H1 (cell line): ENCODE data around the gene ERGIC3. TPM values are rescaled to one million over a fixed set of nuclear protein-coding genes. Genes with fewer than 3 reads are reported as not detected.
"Not testable (repeated sequence)": the region's sequence is repeated elsewhere in the genome, so short reads cannot be mapped to it uniquely, and the experiment has no call there.

Source experiments
- CTCF ChIA-PET: fragments of 300-600 bp; sonication (Branson Sonifier 250); formaldehyde crosslinking; loops from one replicate; lab custom pipeline; 2021; ENCODE audit not compliant: partially characterized antibody; lab: Charles Lee
- POLR2A ChIA-PET: fragments of 300-600 bp; sonication (Branson Sonifier 250); formaldehyde crosslinking; loops from one replicate; lab custom pipeline; 2021; ENCODE audit warnings: inconsistent platforms; ENCODE audit not compliant: partially characterized antibody; lab: Charles Lee
- DNase-seq, 2 experiments: peaks; one replicate each; pipeline versions ENCODE4 v3.0.0 to v3.0.0-alpha.2; 2010 to 2022; ENCODE audit warnings: low spot score in 2 of 2, low read depth in 1 of 2, mixed read lengths in 1 of 2
- FAIRE-seq: peaks from 2 replicates; lab custom pipeline; 2011; peaks lifted over from hg19 to GRCh38; lab: Jason Lieb, UNC
- H2AFZ ChIP-seq: 2 replicates; pipeline ENCODE4 v1.8.1; 2012; ENCODE audit warnings: low read length, inconsistent platforms
- H2AK5ac ChIP-seq: 2 replicates; pipeline ENCODE4 v1.6.1; 2013; ENCODE audit warnings: low read depth, low read length
- H2BK120ac ChIP-seq: replicated peaks from 2 replicates; pipeline ENCODE3; 2013; ENCODE audit warnings: low read depth, low read length, inconsistent platforms
- H2BK12ac ChIP-seq: 2 replicates; pipeline ENCODE4 v1.6.1; 2013; ENCODE audit warnings: low read depth, low read length
- H2BK15ac ChIP-seq: 2 replicates; pipeline ENCODE4 v1.6.1; 2013; ENCODE audit warnings: low read length
- H2BK20ac ChIP-seq: 2 replicates; pipeline ENCODE4 v1.6.1; 2013; ENCODE audit warnings: low read length
- H2BK5ac ChIP-seq: 2 replicates; pipeline ENCODE4 v1.6.1; 2013; ENCODE audit warnings: low read depth, low read length
- H3K14ac ChIP-seq: 2 replicates; pipeline ENCODE4 v1.6.1; 2013; ENCODE audit warnings: inconsistent platforms; ENCODE audit not compliant: insufficient read length
- H3K18ac ChIP-seq: 2 replicates; pipeline ENCODE4 v1.6.1; 2013; ENCODE audit warnings: low read length; ENCODE audit errors: extremely low read depth
- H3K23ac ChIP-seq: 2 replicates; pipeline ENCODE4 v1.6.1; 2013; ENCODE audit warnings: inconsistent platforms; ENCODE audit not compliant: insufficient read length
- H3K23me2 ChIP-seq: 2 replicates; pipeline ENCODE4 v1.6.1; 2013; ENCODE audit warnings: low read depth, low read length
- H3K27ac ChIP-seq: 2 replicates; pipeline ENCODE4 v1.6.1; 2011; ENCODE audit warnings: low read depth, low read length, inconsistent platforms
- H3K27me3 ChIP-seq, 4 experiments: replicated peaks in 1 of 4; 1 replicate in 1 of 4; 2 replicates in 3 of 4; pipeline versions ENCODE4 v1.6.1 to v1.8.1; 2011 to 2013; ENCODE audit warnings: low read length in 3 of 4, mild to moderate bottlenecking in 3 of 4, inconsistent platforms in 2 of 4, mixed read lengths in 2 of 4, moderate library complexity in 1 of 4; ENCODE audit not compliant: control insufficient read depth in 3 of 4, insufficient read depth in 3 of 4; ENCODE audit errors: extremely low read depth in 1 of 4
- H3K36me3 ChIP-seq, 4 experiments: 2 replicates each; pipeline versions ENCODE4 v1.6.1 to v1.8.1; 2011 to 2013; ENCODE audit warnings: mild to moderate bottlenecking in 4 of 4, low read length in 3 of 4, moderate library complexity in 2 of 4, control low read depth in 1 of 4, inconsistent platforms in 1 of 4; ENCODE audit not compliant: insufficient read depth in 4 of 4, control insufficient read depth in 2 of 4
- H3K4ac ChIP-seq: replicated peaks from 2 replicates; pipeline ENCODE3; 2013; ENCODE audit warnings: low read length, low read depth, mixed read lengths, inconsistent platforms; ENCODE audit not compliant: insufficient read length
- H3K4me1 ChIP-seq, 4 experiments: replicated peaks in 1 of 4; 1 replicate in 1 of 4; 2 replicates in 3 of 4; pipeline versions ENCODE4 v1.6.1 to v1.8.1; 2011 to 2013; ENCODE audit warnings: low read length in 3 of 4, inconsistent platforms in 2 of 4, mixed read lengths in 1 of 4; ENCODE audit not compliant: insufficient read depth in 4 of 4, control insufficient read depth in 3 of 4
- H3K4me2 ChIP-seq, 2 experiments: 2 replicates each; pipeline versions ENCODE4 v1.6.1 to v1.8.1; 2011 to 2013; ENCODE audit warnings: low read depth in 2 of 2, low read length in 2 of 2, control low read depth in 1 of 2, inconsistent platforms in 1 of 2, mild to moderate bottlenecking in 1 of 2; ENCODE audit not compliant: insufficient read depth in 1 of 2
- H3K4me3 ChIP-seq, 4 experiments: fragments of 200-600, 300-600 bp in 1 of 4; sonication (generic), shearing (Covaris generic), sonication (Bioruptor Twin) in 1 of 4; 2 replicates each; pipeline versions ENCODE4 v1.5.1 to v1.8.1; 2011 to 2016; ENCODE audit warnings: low read length in 4 of 4, low read depth in 3 of 4, control low read depth in 2 of 4, inconsistent platforms in 2 of 4, mild to moderate bottlenecking in 2 of 4, mixed read lengths in 1 of 4, moderate library complexity in 1 of 4; ENCODE audit not compliant: insufficient read depth in 2 of 4; ENCODE audit errors: extremely low read depth in 1 of 4
- H3K56ac ChIP-seq: replicated peaks from 2 replicates; pipeline ENCODE3; 2013; ENCODE audit warnings: low read depth, mild to moderate bottlenecking, mixed read lengths, low read length, inconsistent platforms; ENCODE audit not compliant: insufficient read length
- H3K79me1 ChIP-seq: 2 replicates; pipeline ENCODE4 v1.6.1; 2013; ENCODE audit warnings: low read depth, low read length, control low read depth
- H3K79me2 ChIP-seq, 2 experiments: 2 replicates each; pipeline versions ENCODE4 v1.6.1 to v1.8.1; 2012 to 2013; ENCODE audit warnings: low read length in 2 of 2, mild to moderate bottlenecking in 2 of 2, inconsistent platforms in 1 of 2; ENCODE audit not compliant: insufficient read depth in 2 of 2, control insufficient read depth in 1 of 2
- H3K9ac ChIP-seq, 4 experiments: replicated peaks in 1 of 4; 1 replicate in 1 of 4; 2 replicates in 3 of 4; pipeline versions ENCODE4 v1.6.1 to v1.8.1; 2011 to 2013; ENCODE audit warnings: low read depth in 3 of 4, low read length in 3 of 4, control low read depth in 2 of 4, mild to moderate bottlenecking in 2 of 4, moderate library complexity in 2 of 4, inconsistent platforms in 1 of 4; ENCODE audit errors: extremely low read depth in 1 of 4
- H3K9me3 ChIP-seq, 2 experiments: 2 replicates each; pipeline versions ENCODE4 v1.6.1 to v1.8.1; 2012 to 2013; ENCODE audit warnings: mild to moderate bottlenecking in 2 of 2, moderate library complexity in 2 of 2, control low read depth in 1 of 2, inconsistent platforms in 1 of 2, low read depth in 1 of 2, low read length in 1 of 2, mixed read lengths in 1 of 2; ENCODE audit not compliant: insufficient read depth in 2 of 2
- H4K20me1 ChIP-seq, 2 experiments: replicated peaks in 1 of 2; 2 replicates each; pipeline versions ENCODE3 to v1.8.1; 2011 to 2013; ENCODE audit warnings: inconsistent platforms in 2 of 2, low read length in 2 of 2, mild to moderate bottlenecking in 1 of 2; ENCODE audit not compliant: insufficient read depth in 2 of 2, control insufficient read depth in 1 of 2
- H4K5ac ChIP-seq: 2 replicates; pipeline ENCODE4 v1.6.1; 2013; ENCODE audit warnings: low read length, low read depth, mixed read lengths, inconsistent platforms; ENCODE audit not compliant: insufficient read length
- H4K8ac ChIP-seq: 2 replicates; pipeline ENCODE4 v1.8.0; 2013; ENCODE audit warnings: mild to moderate bottlenecking, moderate library complexity, low read length, inconsistent platforms; ENCODE audit not compliant: insufficient read depth; ENCODE audit errors: extremely low read depth
- H4K91ac ChIP-seq: replicated peaks from 2 replicates; pipeline ENCODE3; 2013; ENCODE audit warnings: low read length, mixed read lengths, inconsistent platforms; ENCODE audit not compliant: insufficient read length
- WGBS, 2 experiments: shearing (Covaris generic) in 1 of 2; methylation state at CpG; one replicate each; pipeline versions ENCODE4 v1.1.6 to v1.1.7; 2013 to 2015; ENCODE audit warnings: low lambda C conversion rate in 2 of 2, mixed read lengths in 2 of 2, inconsistent platforms in 1 of 2, low coverage in 1 of 2, missing lambda C conversion rate in 1 of 2; ENCODE audit not compliant: insufficient replicate concordance in 2 of 2, insufficient coverage in 1 of 2, insufficient read length in 1 of 2; ENCODE audit errors: extremely low coverage in 1 of 2, missing lambda C conversion rate in 1 of 2; 5-methylcytosine and 5-hydroxymethylcytosine counted together
- polyA plus RNA-seq, 7 experiments: library from polyadenylated mRNA; depleted of rRNA in 3 of 7; stranded (reverse) in 5 of 7; unstranded in 2 of 7; fragments of >200 nt in 5 of 7; fragments of 200-250 nt in 2 of 7; gene quantifications; 1 replicate in 5 of 7; 2 replicates in 1 of 7; 4 replicates in 1 of 7; pipeline versions ENCODE4 v1.2.1 to v1.2.3, GENCODE V29; 2011 to 2013; ENCODE audit warnings: missing spikeins in 2 of 7, mixed read lengths in 2 of 7
- total RNA-seq: library from RNA; stranded (reverse); fragmentation: NEBNext Ultra II Directional; extraction: Animal tissue kit (Norgen Biotek cat#: 25700); gene quantifications from 2 replicates; pipeline ENCODE4 v1.2.1, GENCODE V29; 2021

ERGIC3 gene
- total and polyA plus RNA-seq, 2 of the 8 experiments (the other 6 are each of a cell fraction or from before 2014, with no cell fraction given): 178 to 341 TPM

- H3K9ac ChIP-seq, H3K4me1 ChIP-seq, H3K36me3 ChIP-seq, H2AFZ ChIP-seq, H2BK5ac ChIP-seq, H3K23me2 ChIP-seq, H4K8ac ChIP-seq, H3K14ac ChIP-seq, H3K56ac ChIP-seq, H4K20me1 ChIP-seq, H4K91ac ChIP-seq, H2BK20ac ChIP-seq, H3K4me2 ChIP-seq, H3K79me1 ChIP-seq, H3K9me3 ChIP-seq, H2AK5ac ChIP-seq, H2BK15ac ChIP-seq, H3K23ac ChIP-seq, H3K27me3 ChIP-seq, H2BK12ac ChIP-seq, H2BK120ac ChIP-seq, H3K4ac ChIP-seq, FAIRE-seq, H4K5ac ChIP-seq, H3K18ac ChIP-seq, H3K79me2 ChIP-seq, H3K27ac ChIP-seq, DNase-seq, H3K4me3 ChIP-seq: not testable (repeated sequence)
- ChIA-PET POLR2A (interaction anchor here (0.7 kb wide), 1 partner anchor 95 kb away, joined by 3 read pairs; no protein-coding TSS in a partner anchor), CTCF (interaction anchor here (0.7 to 2.6 kb wide), 4 partner anchors 10 to 103 kb away, joined by 3 to 10 read pairs (median 4); no protein-coding TSS in a partner anchor)
- 96% methylated on average over 5 of the region's 5 CpGs; no CpG with 5 or more reads in 1 of the 2 experiments for WGBS, 2 experiments
Measured at GRCh38 chr20:35517767-35518166, 24.1 kb upstream of the ERGIC3 start.
